ENCODE results near the gene FLVCR2. TPM values are rescaled to one million over a fixed set of nuclear protein-coding genes. Genes with fewer than 3 reads are reported as not detected.

The FLVCR2 gene
- total RNA-seq, 2 donors from 2014 or later, result 6.2 to 8.3 TPM

DNA sequence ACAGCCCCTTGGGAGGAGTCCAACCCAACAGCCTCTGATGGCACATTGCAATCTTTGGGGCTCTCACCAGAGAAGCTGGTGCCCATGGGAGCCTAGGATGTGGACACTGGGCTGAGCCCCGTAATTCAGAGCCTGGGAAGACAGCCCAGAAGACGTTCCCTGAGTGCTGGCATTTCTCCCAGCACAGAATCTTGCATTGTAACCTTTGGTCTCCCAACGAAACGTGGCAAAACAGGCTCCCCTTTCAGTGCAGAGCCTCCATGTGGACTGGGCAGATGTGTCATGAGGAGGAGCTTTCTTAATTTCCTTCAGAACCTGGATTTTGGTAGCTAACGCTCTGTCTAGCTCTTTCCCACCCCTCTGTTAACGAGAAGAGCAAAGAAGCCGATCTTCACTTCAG is 29.9 kb upstream of the FLVCR2 start:
- no peaks in the 10 kb centered on the region for H3K4me1 ChIP-seq (ENCODE audit: control insufficient read depth in 1 of 2, low read depth in 2 of 2)
- H3K4me3 ChIP-seq, result no peak overlapping the region
- no peak for DNase-seq (ENCODE audit: low spot score)
- TF ChIP-seq, protein P1, sequence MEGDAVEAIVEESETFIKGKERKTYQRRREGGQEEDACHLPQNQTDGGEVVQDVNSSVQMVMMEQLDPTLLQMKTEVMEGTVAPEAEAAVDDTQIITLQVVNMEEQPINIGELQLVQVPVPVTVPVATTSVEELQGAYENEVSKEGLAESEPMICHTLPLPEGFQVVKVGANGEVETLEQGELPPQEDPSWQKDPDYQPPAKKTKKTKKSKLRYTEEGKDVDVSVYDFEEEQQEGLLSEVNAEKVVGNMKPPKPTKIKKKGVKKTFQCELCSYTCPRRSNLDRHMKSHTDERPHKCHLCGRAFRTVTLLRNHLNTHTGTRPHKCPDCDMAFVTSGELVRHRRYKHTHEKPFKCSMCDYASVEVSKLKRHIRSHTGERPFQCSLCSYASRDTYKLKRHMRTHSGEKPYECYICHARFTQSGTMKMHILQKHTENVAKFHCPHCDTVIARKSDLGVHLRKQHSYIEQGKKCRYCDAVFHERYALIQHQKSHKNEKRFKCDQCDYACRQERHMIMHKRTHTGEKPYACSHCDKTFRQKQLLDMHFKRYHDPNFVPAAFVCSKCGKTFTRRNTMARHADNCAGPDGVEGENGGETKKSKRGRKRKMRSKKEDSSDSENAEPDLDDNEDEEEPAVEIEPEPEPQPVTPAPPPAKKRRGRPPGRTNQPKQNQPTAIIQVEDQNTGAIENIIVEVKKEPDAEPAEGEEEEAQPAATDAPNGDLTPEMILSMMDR (IDR thresholded peaks at IDR 0.05), result no peak
- H3K9me3 ChIP-seq, result no peaks in the 10 kb centered on the region
- ATAC-seq (ENCODE audit: insufficient number of reproducible peaks, low FRiP score, low read depth), result no peak
- H3K36me3 ChIP-seq, result no peaks in the 10 kb centered on the region
- H3K27me3 ChIP-seq (replicated peaks; ENCODE audit: insufficient read depth), result no peaks in the 10 kb centered on the region
- no peak overlapping the region for H3K27ac ChIP-seq

DNA sequence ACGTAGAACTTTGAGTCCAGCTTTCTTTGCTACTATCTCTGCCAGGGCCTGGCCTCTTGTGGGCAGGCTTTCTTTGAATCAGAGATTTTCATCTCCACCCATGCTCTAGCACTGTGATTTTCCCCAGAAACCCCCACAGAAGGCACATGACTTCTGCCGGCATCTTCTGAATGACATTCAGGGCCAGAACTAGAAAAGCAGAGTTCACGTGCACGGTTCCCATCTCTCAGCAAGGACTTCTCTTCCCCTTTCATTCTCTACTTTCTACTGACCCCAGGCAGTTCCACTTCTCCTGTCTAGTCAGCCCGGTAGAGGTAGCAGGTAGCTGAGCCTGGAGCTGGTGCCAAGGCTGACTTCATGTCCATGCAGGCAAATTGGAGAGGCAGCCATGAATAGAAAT is 29.3 kb upstream of the FLVCR2 start:
- TF ChIP-seq, protein P1 (IDR thresholded peaks at IDR 0.05), result no peak
- DNase-seq (ENCODE audit: low spot score) (no peak), ATAC-seq (ENCODE audit: insufficient number of reproducible peaks, low FRiP score, low read depth) (no peak)
- Histone ChIP-seq H3K36me3 (no peaks in the 10 kb centered on the region), H3K27ac (no peak overlapping the region), H3K27me3 (replicated peaks; ENCODE audit: insufficient read depth) (no peaks in the 10 kb centered on the region), H3K9me3 (no peaks in the 10 kb centered on the region), H3K4me1 (ENCODE audit: control insufficient read depth in 1 of 2, low read depth in 2 of 2) (no peaks in the 10 kb centered on the region), H3K4me3 (no peak overlapping the region)

DNA sequence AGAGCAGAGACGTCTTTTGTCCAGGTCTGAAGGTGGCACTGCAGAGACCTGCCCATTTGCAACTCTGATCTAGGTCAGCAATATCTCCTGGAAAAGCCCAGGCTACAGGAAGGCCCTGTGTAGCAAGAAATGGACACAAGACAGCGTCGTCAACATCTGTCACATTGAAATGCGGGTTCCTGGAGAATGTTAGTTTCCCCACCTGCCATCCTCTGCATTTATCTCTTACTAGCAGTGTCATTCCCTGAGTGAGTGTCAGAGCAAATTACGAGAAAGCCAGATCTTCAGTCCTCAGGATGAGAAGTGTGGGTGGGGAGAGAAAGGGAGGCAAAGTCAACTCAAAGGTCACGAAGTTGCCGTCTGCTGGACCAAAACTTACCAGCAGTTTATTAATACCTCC is 27.4 kb upstream of the FLVCR2 start:
- DNase-seq (ENCODE audit: low spot score) (no peak), ATAC-seq (ENCODE audit: insufficient number of reproducible peaks, low FRiP score, low read depth) (no peak)
- Histone ChIP-seq H3K9me3 (no peaks in the 10 kb centered on the region), H3K4me3 (no peak overlapping the region), H3K36me3 (no peaks in the 10 kb centered on the region), H3K4me1 (ENCODE audit: control insufficient read depth in 1 of 2, low read depth in 2 of 2) (no peaks in the 10 kb centered on the region), H3K27ac (no peak overlapping the region), H3K27me3 (replicated peaks; ENCODE audit: insufficient read depth) (no peaks in the 10 kb centered on the region)
- TF ChIP-seq, protein P1 (IDR thresholded peaks at IDR 0.05), result no peak

DNA sequence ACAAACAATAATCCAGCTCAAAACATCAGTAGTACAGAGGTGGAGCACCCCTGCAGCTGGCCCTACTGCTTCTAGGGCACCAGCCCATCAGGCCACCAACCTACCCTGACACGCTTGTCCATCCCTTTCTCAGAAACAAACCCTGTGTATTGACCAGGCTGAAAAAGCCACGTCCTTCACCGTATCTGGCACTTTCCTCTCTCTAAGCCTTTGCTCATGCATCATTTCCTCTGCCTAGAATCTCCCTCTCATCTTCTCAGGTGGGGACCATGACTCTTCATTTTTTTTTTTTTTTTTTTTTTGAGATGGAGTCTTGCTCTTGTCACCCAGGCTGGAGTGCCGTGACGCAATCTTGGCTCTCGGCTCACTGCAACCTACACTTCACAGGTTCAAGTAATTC is 25.3 kb upstream of the FLVCR2 start:
- no peak for DNase-seq (ENCODE audit: low spot score)
- no peaks in the 10 kb centered on the region for H3K27me3 ChIP-seq (replicated peaks; ENCODE audit: insufficient read depth)
- no peak overlapping the region for H3K27ac ChIP-seq
- no peaks in the 10 kb centered on the region for H3K36me3 ChIP-seq
- TF ChIP-seq, protein P1 (IDR thresholded peaks at IDR 0.05), result no peak
- H3K4me3 ChIP-seq, result no peak overlapping the region
- H3K4me1 ChIP-seq (ENCODE audit: control insufficient read depth in 1 of 2, low read depth in 2 of 2), result no peaks in the 10 kb centered on the region
- no peak for ATAC-seq (ENCODE audit: insufficient number of reproducible peaks, low FRiP score, low read depth)
- H3K9me3 ChIP-seq, result no peaks in the 10 kb centered on the region

DNA sequence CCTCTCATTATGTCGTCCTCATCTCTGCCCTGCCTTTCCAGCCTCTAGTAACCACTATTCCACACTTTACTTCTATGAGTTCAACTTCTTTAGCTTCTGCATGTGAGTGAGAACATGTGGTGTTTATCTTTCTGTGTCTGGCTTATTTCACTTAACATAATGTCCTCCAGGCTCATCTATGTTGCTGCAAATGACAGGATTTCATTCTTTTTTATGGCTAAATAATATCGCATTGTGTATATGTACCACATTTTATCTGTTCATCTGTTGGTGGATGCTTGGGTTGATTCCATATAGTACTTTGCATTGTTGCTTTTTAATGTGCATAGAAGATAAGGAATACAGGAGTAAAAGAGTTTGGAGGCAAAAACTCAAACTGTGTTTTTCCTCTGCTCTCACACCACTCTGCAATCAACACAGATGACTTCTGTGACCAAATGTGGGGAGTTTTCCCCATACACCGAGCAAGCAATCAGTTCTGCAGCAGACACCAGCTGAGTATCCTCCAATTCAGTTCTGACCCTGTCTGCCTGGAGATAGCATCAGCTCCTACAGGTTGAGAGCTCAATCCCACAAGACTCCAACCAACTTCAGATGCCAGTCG is 24.6 kb upstream of the FLVCR2 start:
- DNase-seq (ENCODE audit: low spot score) (no peak), ATAC-seq (ENCODE audit: insufficient number of reproducible peaks, low FRiP score, low read depth) (no peak)
- no peak overlapping the region for H3K27ac ChIP-seq
- no peaks in the 10 kb centered on the region for H3K4me1 ChIP-seq (ENCODE audit: control insufficient read depth in 1 of 2, low read depth in 2 of 2)
- TF ChIP-seq, protein P1 (IDR thresholded peaks at IDR 0.05), result no peak
- H3K9me3 ChIP-seq, result no peaks in the 10 kb centered on the region
- H3K27me3 ChIP-seq (replicated peaks; ENCODE audit: insufficient read depth), result no peaks in the 10 kb centered on the region
- no peak overlapping the region for H3K4me3 ChIP-seq
- H3K36me3 ChIP-seq, result no peaks in the 10 kb centered on the region
